Tibial nerve (tissue), 4 donors: ENCODE data around the gene MARCO. TPM values are rescaled to one million over a fixed set of nuclear protein-coding genes. Genes with fewer than 3 reads are reported as not detected.

Experiments
- DNase-seq, 2 donors: peaks; one replicate each; pipeline ENCODE4 v3.0.0-alpha.2; 2019; ENCODE audit warnings: low spot score in 2 of 2
- H3K27ac ChIP-seq, 4 donors: fragments of 200-600 bp; sonication (generic) in 3 of 4; one replicate each; pipeline ENCODE4 v1.5.1; 2017 to 2019; ENCODE audit warnings: mild to moderate bottlenecking in 1 of 4
- H3K27me3 ChIP-seq, 2 donors: fragments of 200-600 bp; sonication (generic) in 1 of 2; one replicate each; pipeline versions ENCODE4 v1.5.1 to v1.6.0; 2017 to 2019
- H3K36me3 ChIP-seq, 3 donors: fragments of 200-600 bp; sonication (generic); one replicate each; pipeline ENCODE4 v1.5.1; 2018 to 2019
- H3K4me1 ChIP-seq, 4 donors: fragments of 200-600 bp; sonication (generic) in 3 of 4; one replicate each; pipeline ENCODE4 v1.5.1; 2017 to 2019
- H3K4me3 ChIP-seq, 4 donors: fragments of 200-600 bp; sonication (generic) in 3 of 4; one replicate each; pipeline ENCODE4 v1.5.1; 2017 to 2019; ENCODE audit warnings: mild to moderate bottlenecking in 1 of 4, moderate library complexity in 1 of 4
- H3K9me3 ChIP-seq, 4 donors: fragments of 200-600 bp; sonication (generic) in 3 of 4; one replicate each; pipeline ENCODE4 v1.5.1; 2017 to 2019
- CTCF ChIP-seq, 5 experiments: fragments of 200-600 bp in 3 of 5; fragments of 450-650 bp in 2 of 5; sonication (generic) in 3 of 5; IDR thresholded peaks; one replicate each; pipeline ENCODE4 v1.5.1; 2016 to 2019; ENCODE audit warnings: antibody characterized with exemption in 5 of 5, mild to moderate bottlenecking in 3 of 5, moderate library complexity in 2 of 5
- EP300 ChIP-seq, 2 donors: sonication (generic); formaldehyde crosslinking; IDR thresholded peaks; one replicate each; pipeline ENCODE4 v1.6.1; 2017; ENCODE audit warnings: antibody characterized with exemption in 2 of 2, mild to moderate bottlenecking in 1 of 2
- POLR2A ChIP-seq, 2 donors: fragments of 450-650 bp; IDR thresholded peaks; one replicate each; pipeline ENCODE4 v1.6.1; 2017; ENCODE audit warnings: antibody characterized with exemption in 2 of 2, mild to moderate bottlenecking in 2 of 2, moderate library complexity in 2 of 2
- WGBS, 2 donors: methylation state at CpG; one replicate each; pipeline ENCODE4 v1.1.5; 2018; 5-methylcytosine and 5-hydroxymethylcytosine counted together
- total RNA-seq, 4 donors: library from RNA; depleted of rRNA; stranded (reverse); fragments of >200 nt; gene quantifications; one replicate each; pipeline ENCODE4 v1.1.0, GENCODE V29; 2016

Gene MARCO
- total RNA-seq, 4 donors from 2014 or later = 11.1 to 59.4 (median 14.8) TPM

GRCh38 chr2:118905206-118905605 lies 36.8 kb upstream of the MARCO start:
- no peak overlapping the region for H3K4me3 ChIP-seq
- no peaks in the 10 kb centered on the region for H3K27me3 ChIP-seq
- peaks cover 0 to 10% (median 0%) of the 10 kb centered on the region in 4 donors for H3K9me3 ChIP-seq
- 94 to 95% methylated on average over 3 of the region's 3 CpGs for WGBS, 2 donors
- no peak overlapping the region for H3K27ac ChIP-seq
- H3K36me3 ChIP-seq = no peaks in the 10 kb centered on the region
- TF ChIP-seq EP300 (IDR thresholded peaks at IDR 0.05) (no peak), CTCF (IDR thresholded peaks at IDR 0.05) (no peak), POLR2A (IDR thresholded peaks at IDR 0.05) (no peak)
- DNase-seq = no peak
- H3K4me1 ChIP-seq = no peaks in the 10 kb centered on the region

- Histone ChIP-seq H3K4me3 (no peak overlapping the region), H3K4me1 (no peaks in the 10 kb centered on the region), H3K36me3 (no peaks in the 10 kb centered on the region), H3K27me3 (no peaks in the 10 kb centered on the region), H3K9me3 (peaks cover 0 to 10% (median 0%) of the 10 kb centered on the region in 4 donors), H3K27ac (no peak overlapping the region)
- no peak for DNase-seq
- no peak for TF ChIP-seq POLR2A (IDR thresholded peaks at IDR 0.05)
- no peak for TF ChIP-seq EP300 (IDR thresholded peaks at IDR 0.05)
- WGBS, 2 donors = 77 to 78% methylated on average over 4 of the region's 4 CpGs
Observed at GRCh38 chr2:118906186-118906585, 35.8 kb upstream of the MARCO start.

GRCh38 chr2:118907759-118908158 lies 34.2 kb upstream of the MARCO start:
- H3K4me1 ChIP-seq = no peaks in the 10 kb centered on the region

GRCh38 chr2:118909191-118909590 lies 32.8 kb upstream of the MARCO start:
- no peaks in the 10 kb centered on the region for H3K36me3 ChIP-seq
- DNase-seq = no peak
- 65 to 67% methylated on average over 4 of the region's 4 CpGs for WGBS, 2 donors
- H3K4me1 ChIP-seq = no peaks in the 10 kb centered on the region
- H3K27ac ChIP-seq = no peak overlapping the region
- H3K4me3 ChIP-seq = no peak overlapping the region
- TF ChIP-seq POLR2A (IDR thresholded peaks at IDR 0.05) = no peak
- TF ChIP-seq CTCF (IDR thresholded peaks at IDR 0.05) = no peak
- no peak for TF ChIP-seq EP300 (IDR thresholded peaks at IDR 0.05)
- H3K9me3 ChIP-seq = peaks cover 0 to 10% (median 0%) of the 10 kb centered on the region in 4 donors
- no peaks in the 10 kb centered on the region for H3K27me3 ChIP-seq

More at GRCh38 chr2:118907759-118908158, 34.2 kb upstream of the MARCO start:
- Histone ChIP-seq H3K27me3 (no peaks in the 10 kb centered on the region), H3K4me3 (no peak overlapping the region), H3K36me3 (no peaks in the 10 kb centered on the region), H3K9me3 (peaks cover 0 to 10% (median 0%) of the 10 kb centered on the region in 4 donors), H3K27ac (no peak overlapping the region)
- TF ChIP-seq EP300 (IDR thresholded peaks at IDR 0.05) (no peak), POLR2A (IDR thresholded peaks at IDR 0.05) (no peak), CTCF (IDR thresholded peaks at IDR 0.05) (no peak)
- DNase-seq = no peak
- 30 to 45% methylated on average over 5 of the region's 5 CpGs for WGBS, 2 donors

GRCh38 chr2:118911166-118911856 lies 30.7 kb upstream of the MARCO start:
- Histone ChIP-seq H3K27me3 (no peaks in the 10 kb centered on the region), H3K36me3 (no peaks in the 10 kb centered on the region), H3K4me3 (no peak overlapping the region), H3K9me3 (peaks cover 0 to 9% (median 0%) of the 10 kb centered on the region in 4 donors), H3K27ac (no peak overlapping the region), H3K4me1 (no peaks in the 10 kb centered on the region)
- WGBS, 2 donors = 47 to 58% methylated on average over 5 of the region's 5 CpGs
- DNase-seq = no peak
- TF ChIP-seq EP300 (IDR thresholded peaks at IDR 0.05) (no peak), POLR2A (IDR thresholded peaks at IDR 0.05) (no peak), CTCF (IDR thresholded peaks at IDR 0.05) (no peak)
